IMR-90 (cell line): ENCODE data around the gene IL4R. TPM values are rescaled to one million over a fixed set of nuclear protein-coding genes. Genes with fewer than 3 reads are reported as not detected.

Source experiments
- ATAC-seq: fragments of 200-7000 bp; cut with Tn5 transposase; 2 replicates; pipeline ENCODE4 v1.9.1; 2020; ENCODE audit warnings: low read depth, mild to moderate bottlenecking, moderate library complexity
- BruUV-seq: library from RNA; stranded (reverse); fragments of 400-500 nt; replicated peaks from 2 replicates; lab custom pipeline; 2021; lab: Mats Ljungman, UMichigan
- CTCF ChIA-PET: fragments of 300-600 bp; formaldehyde crosslinking; extraction: SDS; loops from one replicate; lab custom pipeline; 2021; ENCODE audit warnings: antibody characterized with exemption; lab: Yijun Ruan, JAX
- POLR2A ChIA-PET: fragments of 300-600 bp; sonication (Branson Sonifier 250); formaldehyde crosslinking; loops from one replicate; lab custom pipeline; 2022; ENCODE audit warnings: antibody characterized with exemption; ENCODE audit not compliant: unreplicated experiment; lab: Charles Lee
- DNase-seq: peaks from one replicate; pipeline ENCODE4 v3.0.0; 2013
- H2AFZ ChIP-seq: replicated peaks from 2 replicates; pipeline ENCODE3; 2013; ENCODE audit warnings: low read length, mild to moderate bottlenecking; ENCODE audit not compliant: poor library complexity
- H2AK5ac ChIP-seq: 2 replicates; pipeline ENCODE4 v1.6.1; 2013; ENCODE audit warnings: low read depth, low read length, inconsistent platforms
- H2AK9ac ChIP-seq: replicated peaks from 2 replicates; pipeline ENCODE3; 2013; ENCODE audit warnings: mild to moderate bottlenecking, low read depth, low read length, moderate library complexity; ENCODE audit not compliant: poor library complexity
- H2BK120ac ChIP-seq: 2 replicates; pipeline ENCODE4 v1.6.1; 2013; ENCODE audit warnings: low read depth, low read length, inconsistent platforms
- H2BK15ac ChIP-seq: 3 replicates; pipeline ENCODE4 v1.6.1; 2013; ENCODE audit warnings: low read depth, low read length, inconsistent platforms
- H2BK20ac ChIP-seq: 2 replicates; pipeline ENCODE4 v1.6.1; 2013; ENCODE audit warnings: low read depth, mild to moderate bottlenecking, inconsistent platforms, low read length, moderate library complexity
- H2BK5ac ChIP-seq: 2 replicates; pipeline ENCODE4 v1.6.1; 2013; ENCODE audit warnings: mild to moderate bottlenecking, low read depth, low read length, inconsistent platforms; ENCODE audit not compliant: poor library complexity, severe bottlenecking
- H3K14ac ChIP-seq: replicated peaks from 2 replicates; pipeline ENCODE4 v1.6.1; 2013; ENCODE audit warnings: low read depth, low read length, inconsistent platforms
- H3K18ac ChIP-seq: 2 replicates; pipeline ENCODE4 v1.6.1; 2013; ENCODE audit warnings: low read depth, low read length, control low read depth
- H3K23ac ChIP-seq: 2 replicates; pipeline ENCODE4 v1.6.1; 2013; ENCODE audit warnings: low read depth, low read length, inconsistent platforms
- H3K27ac ChIP-seq: 2 replicates; pipeline ENCODE4 v1.5.1; 2013; ENCODE audit warnings: mild to moderate bottlenecking, control low read depth, low read length; ENCODE audit not compliant: insufficient read depth
- H3K27me3 ChIP-seq: 2 replicates; pipeline ENCODE4 v1.6.1; 2013; ENCODE audit warnings: low read length; ENCODE audit not compliant: control insufficient read depth, insufficient read depth
- H3K36me3 ChIP-seq: 2 replicates; pipeline ENCODE4 v1.6.1; 2013; ENCODE audit warnings: low read length, mixed read lengths; ENCODE audit not compliant: control insufficient read depth, insufficient read depth
- H3K4ac ChIP-seq: 2 replicates; pipeline ENCODE4 v1.6.1; 2013; ENCODE audit warnings: low read depth, low read length, inconsistent platforms
- H3K4me1 ChIP-seq: 2 replicates; pipeline ENCODE4 v1.6.1; 2013; ENCODE audit warnings: low read length, mixed read lengths; ENCODE audit not compliant: control insufficient read depth, insufficient read depth
- H3K4me2 ChIP-seq: 2 replicates; pipeline ENCODE4 v1.6.1; 2013; ENCODE audit warnings: low read depth, mild to moderate bottlenecking, control low read depth, low read length, moderate library complexity
- H3K4me3 ChIP-seq: 2 replicates; pipeline ENCODE4 v1.5.1; 2013; ENCODE audit warnings: low read depth, mild to moderate bottlenecking, control low read depth, low read length, moderate library complexity; ENCODE audit not compliant: insufficient read depth
- H3K56ac ChIP-seq: 2 replicates; pipeline ENCODE4 v1.6.1; 2013; ENCODE audit warnings: low read length, inconsistent platforms; ENCODE audit not compliant: insufficient read depth; ENCODE audit errors: extremely low read depth
- H3K79me1 ChIP-seq, 2 experiments: 2 replicates each; pipeline ENCODE4 v1.6.1; 2013; ENCODE audit warnings: low read length in 2 of 2, inconsistent platforms in 1 of 2, low read depth in 1 of 2
- H3K9ac ChIP-seq: 2 replicates; pipeline ENCODE4 v1.6.1; 2013; ENCODE audit warnings: low read depth, low read length, control low read depth
- H3K9me1 ChIP-seq: 2 replicates; pipeline ENCODE4 v1.6.1; 2013; ENCODE audit warnings: low read length, inconsistent platforms; ENCODE audit not compliant: insufficient read depth
- H3K9me3 ChIP-seq: 2 replicates; pipeline ENCODE4 v1.6.1; 2013; ENCODE audit warnings: low read length; ENCODE audit not compliant: control insufficient read depth, insufficient read depth
- H4K20me1 ChIP-seq: 2 replicates; pipeline ENCODE4 v1.6.1; 2013; ENCODE audit warnings: low read length, inconsistent platforms; ENCODE audit not compliant: insufficient read depth
- H4K5ac ChIP-seq: 2 replicates; pipeline ENCODE4 v1.6.1; 2013; ENCODE audit warnings: mild to moderate bottlenecking, low read depth, low read length, control low read depth
- H4K8ac ChIP-seq, 2 experiments: 2 replicates each; pipeline ENCODE4 v1.6.1; 2013; ENCODE audit warnings: low read depth in 2 of 2, low read length in 2 of 2, control low read depth in 1 of 2, inconsistent platforms in 1 of 2
- H4K91ac ChIP-seq: 2 replicates; pipeline ENCODE4 v1.6.1; 2013; ENCODE audit warnings: low read depth, low read length, inconsistent platforms; ENCODE audit not compliant: insufficient read depth
- BHLHE40 ChIP-seq: fragments of 150-350 bp; IDR thresholded peaks from 2 replicates; pipeline ENCODE4 v1.6.1; 2016; ENCODE audit warnings: mild to moderate bottlenecking, low read depth, low read length
- CEBPB ChIP-seq: IDR thresholded peaks from 2 replicates; pipeline ENCODE4 v1.6.1; 2012; ENCODE audit warnings: low read depth, low read length, improper control_type of control experiment
- CHD1 ChIP-seq: IDR thresholded peaks from 2 replicates; pipeline ENCODE4 v1.6.1; 2012; ENCODE audit warnings: low read depth, low read length, improper control_type of control experiment
- FOS ChIP-seq: fragments of 150-350 bp; IDR thresholded peaks from 2 replicates; pipeline ENCODE4 v1.6.1; 2016; ENCODE audit warnings: low read depth, low read length
- MAFK ChIP-seq: IDR thresholded peaks from 2 replicates; pipeline ENCODE4 v1.6.1; 2012; ENCODE audit warnings: low read depth, low read length, improper control_type of control experiment
- MAZ ChIP-seq: IDR thresholded peaks from 2 replicates; pipeline ENCODE4 v1.6.1; 2012; ENCODE audit warnings: low read depth, mild to moderate bottlenecking, low read length, improper control_type of control experiment, moderate library complexity, borderline replicate concordance
- MXI1 ChIP-seq: IDR thresholded peaks from 2 replicates; pipeline ENCODE4 v1.6.1; 2012; ENCODE audit warnings: low read depth, mild to moderate bottlenecking, low read length, moderate library complexity, borderline replicate concordance
- POLR2A ChIP-seq: IDR thresholded peaks from 2 replicates; pipeline ENCODE4 v1.6.1; 2012; ENCODE audit warnings: mild to moderate bottlenecking, low read depth, low read length
- RAD21 ChIP-seq: IDR thresholded peaks from 2 replicates; pipeline ENCODE4 v1.6.1; 2012; ENCODE audit warnings: low read length, improper control_type of control experiment
- RCOR1 ChIP-seq: IDR thresholded peaks from 2 replicates; pipeline ENCODE4 v1.6.1; 2012; ENCODE audit warnings: mild to moderate bottlenecking, low read length, improper control_type of control experiment; ENCODE audit not compliant: insufficient replicate concordance
- WGBS, 2 experiments: methylation state at CpG; one replicate each; pipeline versions ENCODE4 v1.1.5 to v1.1.7; 2013; ENCODE audit warnings: missing lambda C conversion rate in 2 of 2; ENCODE audit not compliant: insufficient read length in 1 of 2; ENCODE audit errors: extremely low coverage in 2 of 2; 5-methylcytosine and 5-hydroxymethylcytosine counted together
- dilution Hi-C: fragments of 300-500 bp; cut with HindIII; formaldehyde crosslinking; loops from one replicate; pipeline ENCODE4 v1.14.3; 2018; ENCODE audit warnings: low sequenced_read_pairs; ENCODE audit not compliant: unreplicated experiment
- in situ Hi-C: fragments of 300-500 bp; cut with MboI; formaldehyde crosslinking; loops from 3 replicates; pipeline ENCODE4 v1.14.3; 2019; ENCODE audit warnings: low sequenced_read_pairs, inconsistent platforms, mixed read lengths
- intact Hi-C: fragments of 100-400 bp; cut with micrococcal nuclease; formaldehyde crosslinking; loops from 2 replicates; pipeline ENCODE4 v1.10.0; 2022
- polyA plus RNA-seq, 3 experiments: library from polyadenylated mRNA; depleted of rRNA; stranded (reverse); fragments of >200 nt; gene quantifications; 2 replicates each; pipeline ENCODE4 v1.2.3, GENCODE V29; 2012; ENCODE audit warnings: low replicate concordance in 1 of 3
- total RNA-seq: library from RNA; depleted of rRNA; stranded (reverse); fragments of >200 nt; gene quantifications from 2 replicates; pipeline ENCODE4 v1.2.3, GENCODE V29; 2012
- TF ChIP-seq, protein P1 (sequence below): conservative IDR thresholded peaks from 2 replicates; pipeline ENCODE4 v1.5.1; 2012; ENCODE audit warnings: mild to moderate bottlenecking, low read depth, low read length, improper control_type of control experiment
- TF ChIP-seq, protein P2 (sequence below): fragments of 150-350 bp; IDR thresholded peaks from 2 replicates; pipeline ENCODE4 v1.6.1; 2016; ENCODE audit warnings: low read depth, mild to moderate bottlenecking, low read length, moderate library complexity, borderline replicate concordance
- TF ChIP-seq, protein P3 (sequence below): fragments of 150-350 bp; IDR thresholded peaks from 2 replicates; pipeline ENCODE4 v1.6.1; 2017; ENCODE audit warnings: mild to moderate bottlenecking, antibody characterized with exemption, low read length, low read depth

IL4R gene
- total and polyA plus RNA-seq, 2 of the 4 experiments (the other 2 are of a cell fraction): 6.3 to 18.7 TPM

DNA sequence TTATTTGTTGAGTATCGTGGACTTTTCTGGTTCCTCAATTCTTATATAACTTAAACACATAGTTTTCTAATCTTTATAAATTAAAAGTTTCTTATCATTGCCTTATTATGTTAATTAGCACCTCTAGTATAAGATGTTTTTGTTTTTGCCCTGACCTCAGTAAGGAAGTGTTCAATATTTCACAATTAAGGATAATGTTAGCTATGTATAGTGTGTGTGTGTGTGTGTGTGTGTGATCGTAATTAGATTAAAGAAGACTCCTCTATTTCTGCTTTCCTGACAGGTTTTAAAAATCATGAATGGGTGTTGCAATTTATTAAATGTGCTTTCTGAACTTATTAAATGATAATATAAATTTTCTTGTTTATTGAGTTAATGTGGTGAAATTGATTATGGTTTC, 100.2 kb downstream of the IL4R start:
- no peak overlapping the region for H3K4me3 ChIP-seq
- H2BK15ac ChIP-seq: no peak overlapping the region
- no peak overlapping the region for H2AK9ac ChIP-seq
- ATAC-seq: no peak
- no peak overlapping the region for H2BK20ac ChIP-seq
- no CpG with 5 or more reads among the region's 2 CpGs for WGBS, 2 experiments
- no peaks in the 10 kb centered on the region for H3K9me3 ChIP-seq
- no peak overlapping the region for H4K8ac ChIP-seq
- no peak overlapping the region for H3K4me2 ChIP-seq
- no peak overlapping the region for H2AFZ ChIP-seq
- no TSS peak for BruUV-seq
- H3K27ac ChIP-seq: no peak overlapping the region
- CTCF ChIA-PET: no interaction called here
- H2BK120ac ChIP-seq: no peak overlapping the region
- no peak overlapping the region for H3K4ac ChIP-seq
- no peaks in the 10 kb centered on the region for H3K27me3 ChIP-seq
- H3K14ac ChIP-seq: no peak overlapping the region
- no peak overlapping the region for H4K91ac ChIP-seq
- no peaks in the 10 kb centered on the region for H3K9me1 ChIP-seq
- H4K20me1 ChIP-seq: no peaks in the 10 kb centered on the region
- DNase-seq: no peak
- no peak overlapping the region for H3K9ac ChIP-seq
- H2BK5ac ChIP-seq: no peak overlapping the region
- H3K79me1 ChIP-seq: no peaks in the 10 kb centered on the region
- H3K4me1 ChIP-seq: no peaks in the 10 kb centered on the region
- TF ChIP-seq, protein P1, sequence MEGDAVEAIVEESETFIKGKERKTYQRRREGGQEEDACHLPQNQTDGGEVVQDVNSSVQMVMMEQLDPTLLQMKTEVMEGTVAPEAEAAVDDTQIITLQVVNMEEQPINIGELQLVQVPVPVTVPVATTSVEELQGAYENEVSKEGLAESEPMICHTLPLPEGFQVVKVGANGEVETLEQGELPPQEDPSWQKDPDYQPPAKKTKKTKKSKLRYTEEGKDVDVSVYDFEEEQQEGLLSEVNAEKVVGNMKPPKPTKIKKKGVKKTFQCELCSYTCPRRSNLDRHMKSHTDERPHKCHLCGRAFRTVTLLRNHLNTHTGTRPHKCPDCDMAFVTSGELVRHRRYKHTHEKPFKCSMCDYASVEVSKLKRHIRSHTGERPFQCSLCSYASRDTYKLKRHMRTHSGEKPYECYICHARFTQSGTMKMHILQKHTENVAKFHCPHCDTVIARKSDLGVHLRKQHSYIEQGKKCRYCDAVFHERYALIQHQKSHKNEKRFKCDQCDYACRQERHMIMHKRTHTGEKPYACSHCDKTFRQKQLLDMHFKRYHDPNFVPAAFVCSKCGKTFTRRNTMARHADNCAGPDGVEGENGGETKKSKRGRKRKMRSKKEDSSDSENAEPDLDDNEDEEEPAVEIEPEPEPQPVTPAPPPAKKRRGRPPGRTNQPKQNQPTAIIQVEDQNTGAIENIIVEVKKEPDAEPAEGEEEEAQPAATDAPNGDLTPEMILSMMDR: no peak
- no peak for TF ChIP-seq BHLHE40
- TF ChIP-seq CHD1: no peak
- no peak for TF ChIP-seq POLR2A
- no peak for TF ChIP-seq MAFK
- no peak for TF ChIP-seq RCOR1
- TF ChIP-seq, protein P2, sequence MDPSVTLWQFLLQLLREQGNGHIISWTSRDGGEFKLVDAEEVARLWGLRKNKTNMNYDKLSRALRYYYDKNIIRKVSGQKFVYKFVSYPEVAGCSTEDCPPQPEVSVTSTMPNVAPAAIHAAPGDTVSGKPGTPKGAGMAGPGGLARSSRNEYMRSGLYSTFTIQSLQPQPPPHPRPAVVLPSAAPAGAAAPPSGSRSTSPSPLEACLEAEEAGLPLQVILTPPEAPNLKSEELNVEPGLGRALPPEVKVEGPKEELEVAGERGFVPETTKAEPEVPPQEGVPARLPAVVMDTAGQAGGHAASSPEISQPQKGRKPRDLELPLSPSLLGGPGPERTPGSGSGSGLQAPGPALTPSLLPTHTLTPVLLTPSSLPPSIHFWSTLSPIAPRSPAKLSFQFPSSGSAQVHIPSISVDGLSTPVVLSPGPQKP: no peak
- no peak for TF ChIP-seq RAD21
- no peak for TF ChIP-seq MXI1
- no peak for TF ChIP-seq CEBPB
- no peak for TF ChIP-seq MAZ
- TF ChIP-seq FOS: no peak
- TF ChIP-seq, protein P3, sequence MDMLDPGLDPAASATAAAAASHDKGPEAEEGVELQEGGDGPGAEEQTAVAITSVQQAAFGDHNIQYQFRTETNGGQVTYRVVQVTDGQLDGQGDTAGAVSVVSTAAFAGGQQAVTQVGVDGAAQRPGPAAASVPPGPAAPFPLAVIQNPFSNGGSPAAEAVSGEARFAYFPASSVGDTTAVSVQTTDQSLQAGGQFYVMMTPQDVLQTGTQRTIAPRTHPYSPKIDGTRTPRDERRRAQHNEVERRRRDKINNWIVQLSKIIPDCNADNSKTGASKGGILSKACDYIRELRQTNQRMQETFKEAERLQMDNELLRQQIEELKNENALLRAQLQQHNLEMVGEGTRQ: no peak
- H4K5ac ChIP-seq: no peak overlapping the region
- no peak overlapping the region for H3K23ac ChIP-seq
- H3K36me3 ChIP-seq: no peaks in the 10 kb centered on the region; the same call in 1 of the 2 replicates
- intact Hi-C loops: no loop called here
- H3K56ac ChIP-seq: no peak overlapping the region
- POLR2A ChIA-PET: no interaction called here
- dilution Hi-C loops: no loop called here
- no peak overlapping the region for H2AK5ac ChIP-seq
- in situ Hi-C loops: no loop called here
- no peak overlapping the region for H3K18ac ChIP-seq
